Activated CD8-positive, alpha-beta T cell treated with anti-CD3 and anti-CD28 coated beads for 36 hours (primary cell): ENCODE data around the gene HOXC11. TPM values are rescaled to one million over a fixed set of nuclear protein-coding genes. Genes with fewer than 3 reads are reported as not detected.

Source experiments
- ATAC-seq: fragments of 200-7000 bp; cut with Tn5 transposase; one replicate; pipeline ENCODE4 v1.10.0; 2021; ENCODE audit warnings: mild to moderate bottlenecking, moderate library complexity
- CTCF ChIA-PET: fragments of 350-600 bp; sonication (Branson Sonifier 250); formaldehyde crosslinking; loops from one replicate; lab custom pipeline; 2021; ENCODE audit warnings: antibody characterized with exemption; lab: Charles Lee
- POLR2A ChIA-PET: fragments of 350-600 bp; sonication (Branson Sonifier 250); formaldehyde crosslinking; loops from one replicate; lab custom pipeline; 2021; ENCODE audit warnings: antibody characterized with exemption; lab: Charles Lee
- DNase-seq: peaks from one replicate; pipeline ENCODE4 v3.0.0-alpha.2; 2020
- H3K27ac Mint-ChIP-seq: one replicate; pipeline ENCODE4 v1.8.0; 2021; ENCODE audit warnings: mild to moderate bottlenecking, mixed read lengths
- H3K27me3 Mint-ChIP-seq: one replicate; pipeline ENCODE4 v1.8.0; 2021; ENCODE audit warnings: mixed read lengths
- H3K36me3 Mint-ChIP-seq: one replicate; pipeline ENCODE4 v1.8.0; 2021; ENCODE audit warnings: low read depth, mixed read lengths
- H3K4me1 Mint-ChIP-seq: one replicate; pipeline ENCODE4 v1.8.0; 2021; ENCODE audit warnings: low read depth, mixed read lengths
- H3K4me3 Mint-ChIP-seq: one replicate; pipeline ENCODE4 v1.8.0; 2021; ENCODE audit warnings: mild to moderate bottlenecking, moderate library complexity, mixed read lengths
- H3K9me3 Mint-ChIP-seq: one replicate; pipeline ENCODE4 v1.8.0; 2021; ENCODE audit warnings: mixed read lengths
- CTCF ChIP-seq: fragments of 200-600 bp; IDR thresholded peaks from one replicate; pipeline ENCODE4 v1.8.0; 2022; ENCODE audit warnings: antibody characterized with exemption, mild to moderate bottlenecking
- intact Hi-C: fragments of 100-400 bp; cut with micrococcal nuclease; formaldehyde crosslinking; loops from one replicate; pipeline ENCODE4 v1.10.0; 2022
- total RNA-seq, 2 experiments: library from RNA; stranded (reverse); gene quantifications; one replicate each; pipeline ENCODE4 v1.2.3, GENCODE V29; 2021

HOXC11 gene
- total RNA-seq, 2 experiments from 2014 or later = not detected

- TF ChIP-seq CTCF = no peak
- intact Hi-C loops = no loop called here
- DNase-seq = no peak
- Mint-ChIP-seq H3K27ac (no peak overlapping the region), H3K4me1 (peaks cover 15% of the 10 kb centered on the region), H3K9me3 (no peaks in the 10 kb centered on the region), H3K4me3 (no peak overlapping the region), H3K27me3 (peaks cover 85% of the 10 kb centered on the region), H3K36me3 (no peaks in the 10 kb centered on the region)
- ATAC-seq = no peak
- ChIA-PET POLR2A (no interaction called here), CTCF (interaction anchor here (0.9 to 6.5 kb wide), 13 partner anchors 12 to 269 kb away, joined by 3 to 94 read pairs (median 8); partner anchors contain the start of genes HOXC10, HOXC5 and SMUG1)
These were observed 30.7 kb downstream of the HOXC11 start for GRCh38 chr12:54003625-54004024.

- no peak overlapping the region for H3K27ac Mint-ChIP-seq
- POLR2A ChIA-PET = no interaction called here
- intact Hi-C loops = no loop called here
- DNase-seq (peak; percentile 51), ATAC-seq (no peak)
- H3K4me3 Mint-ChIP-seq = no peak overlapping the region
- TF ChIP-seq CTCF = no peak
- CTCF ChIA-PET = interaction anchor here (0.8 to 6.5 kb wide), 15 partner anchors 8 to 269 kb away, joined by 3 to 94 read pairs (median 8); partner anchors contain the start of genes HOXC10, HOXC5 and SMUG1
- H3K9me3 Mint-ChIP-seq = no peaks in the 10 kb centered on the region
- no peaks in the 10 kb centered on the region for H3K36me3 Mint-ChIP-seq
- peaks cover 17% of the 10 kb centered on the region for H3K4me1 Mint-ChIP-seq
- peaks cover 83% of the 10 kb centered on the region for H3K27me3 Mint-ChIP-seq
These were observed 31.3 kb downstream of the HOXC11 start for GRCh38 chr12:54004063-54004840.

- no peak overlapping the region for H3K4me3 Mint-ChIP-seq
- ATAC-seq = no peak
- intact Hi-C loops = loop anchor here (5.0 kb wide), 1 partner anchor 187 kb away; no protein-coding TSS in a partner anchor
These were observed 32.1 kb downstream of the HOXC11 start for GRCh38 chr12:54004841-54005530.

GRCh38 chr12:54005531-54005852 lies 32.6 kb downstream of the HOXC11 start:
- POLR2A ChIA-PET = interaction anchor here (1.0 kb wide), 1 partner anchor 24 kb away, joined by 3 read pairs; no protein-coding TSS in a partner anchor

More at GRCh38 chr12:54004841-54005530, 32.1 kb downstream of the HOXC11 start:
- Mint-ChIP-seq H3K27me3 (peaks cover 85% of the 10 kb centered on the region), H3K27ac (no peak overlapping the region), H3K36me3 (no peaks in the 10 kb centered on the region), H3K9me3 (no peaks in the 10 kb centered on the region), H3K4me1 (peaks cover 18% of the 10 kb centered on the region)
- ChIA-PET CTCF (interaction anchor here (0.8 to 6.5 kb wide), 24 partner anchors 9 to 210 kb away, joined by 3 to 94 read pairs (median 8); partner anchors contain the start of genes HOXC10, HOXC5, HOXC6 and SMUG1), POLR2A (no interaction called here)
- no peak for TF ChIP-seq CTCF
- no peak for DNase-seq

More at GRCh38 chr12:54005531-54005852, 32.6 kb downstream of the HOXC11 start:
- Mint-ChIP-seq H3K27me3 (peaks cover 86% of the 10 kb centered on the region), H3K36me3 (no peaks in the 10 kb centered on the region), H3K9me3 (no peaks in the 10 kb centered on the region), H3K4me1 (peaks cover 17% of the 10 kb centered on the region), H3K4me3 (no peak overlapping the region), H3K27ac (no peak overlapping the region)
- CTCF ChIA-PET = interaction anchor here (0.6 to 6.5 kb wide), 31 partner anchors 8 to 209 kb away, joined by 3 to 94 read pairs (median 6); partner anchors contain the start of genes HOXC10, HOXC5, HOXC6 and SMUG1
- DNase-seq = no peak
- no peak for TF ChIP-seq CTCF
- intact Hi-C loops = loop anchor here (5.0 kb wide), 1 partner anchor 187 kb away; no protein-coding TSS in a partner anchor
- no peak for ATAC-seq
